Heart left ventricle (tissue), 13 donors: ENCODE results near the gene MPRIP.

Experiments used
- CTCF ChIP-seq, 12 donors: fragments of 200-600 bp; sonication (generic) in 4 of 12; IDR thresholded peaks; one replicate each; pipeline versions ENCODE4 v1.5.0 to v1.8.0; 2018 to 2022; ENCODE audit warnings: antibody characterized with exemption in 12 of 12, mild to moderate bottlenecking in 5 of 12
- POLR2A ChIP-seq, 2 donors: fragments of 450-650 bp; IDR thresholded peaks; one replicate each; pipeline ENCODE4 v1.6.1; 2017; ENCODE audit warnings: antibody characterized with exemption in 2 of 2, mild to moderate bottlenecking in 2 of 2, moderate library complexity in 2 of 2
- donor health status: ischemic (EF 13 %, LVEDD 7.1; RV severe dilation, severe dysfunction).
- donor health status: DM: no; HTN: yes; CAD: no.
- donor health status: DM: no; HTN: no; CAD: no.
- donor health status: ischemic (EF 25% LVEDD 6.9; RV normal size, moderate dysfunction).
- donor health status: ischemic (EF 25% LVEDD 5.7; RV mildly dilated, moderate dysfunction).
- donor health status: ischemic (EF 35%, LVEDD 5.7; RV mildly dilated, moderate dysfunction).
- donor health status: nonischemic (EF 11% LVEDD 7.7; RV severe dilation, severe dysfunction).
- donor health status: DM: yes; HTN: yes; CAD: no.
- donor health status: PGD.
- donor health status: ischemic (EF 29% LVEDD 5.4; RV normal size, mild dysfunction).
- donor health status: nonischemic (EF 23%, LVEDD 6.1; RV moderate dilation, normal function).

- TF ChIP-seq POLR2A (IDR thresholded peaks at IDR 0.05) (no peak), CTCF (IDR thresholded peaks at IDR 0.05) (no peak)
Observed at GRCh38 chr17:17150448-17150800, 108.2 kb downstream of the MPRIP start.
